Suprapubic skin (tissue), 4 donors: ENCODE results near the gene FUT7. TPM values are rescaled to one million over a fixed set of nuclear protein-coding genes. Genes with fewer than 3 reads are reported as not detected.
A peak's percentile ranks its signal among the peaks of the same experiment; 100 is the strongest.

Experiments
- DNase-seq, 2 donors: peaks; one replicate each; pipeline ENCODE4 v3.0.0-alpha.2; 2019; ENCODE audit warnings: low spot score in 2 of 2
- H3K27ac ChIP-seq: fragments of 200-600 bp; sonication (generic); one replicate; pipeline ENCODE4 v1.5.1; 2019
- H3K27me3 ChIP-seq: fragments of 200-600 bp; sonication (generic); one replicate; pipeline ENCODE4 v1.5.1; 2019
- H3K36me3 ChIP-seq: fragments of 200-600 bp; sonication (generic); one replicate; pipeline ENCODE4 v1.5.1; 2019
- H3K4me1 ChIP-seq: fragments of 200-600 bp; sonication (generic); one replicate; pipeline ENCODE4 v1.5.1; 2019
- H3K4me3 ChIP-seq: fragments of 200-600 bp; sonication (generic); one replicate; pipeline ENCODE4 v1.5.1; 2019; ENCODE audit warnings: mild to moderate bottlenecking
- H3K9me3 ChIP-seq: fragments of 200-600 bp; sonication (generic); one replicate; pipeline ENCODE4 v1.5.1; 2019
- CTCF ChIP-seq, 2 donors: fragments of 200-600 bp in 1 of 2; fragments of 450-650 bp in 1 of 2; sonication (generic) in 1 of 2; IDR thresholded peaks; one replicate each; pipeline ENCODE4 v1.5.1; 2016 to 2019; ENCODE audit warnings: antibody characterized with exemption in 2 of 2, mild to moderate bottlenecking in 1 of 2, moderate library complexity in 1 of 2
- EP300 ChIP-seq: sonication (generic); formaldehyde crosslinking; IDR thresholded peaks from one replicate; pipeline ENCODE4 v1.6.1; 2017; ENCODE audit warnings: antibody characterized with exemption
- POLR2A ChIP-seq, 2 donors: fragments of 450-650 bp; IDR thresholded peaks; one replicate each; pipeline ENCODE4 v1.6.1; 2017; ENCODE audit warnings: antibody characterized with exemption in 2 of 2, mild to moderate bottlenecking in 2 of 2, moderate library complexity in 2 of 2
- POLR2AphosphoS5 ChIP-seq, 3 donors: sonication (generic); formaldehyde crosslinking; IDR thresholded peaks; one replicate each; pipeline ENCODE4 v1.6.1; 2017; ENCODE audit warnings: antibody characterized with exemption in 3 of 3
- WGBS: methylation state at CpG from one replicate; pipeline ENCODE4 v1.1.5; 2018; 5-methylcytosine and 5-hydroxymethylcytosine counted together
- total RNA-seq, 4 donors: library from RNA; depleted of rRNA; stranded (reverse); fragments of >200 nt; gene quantifications; one replicate each; pipeline ENCODE4 v1.1.0, GENCODE V29; 2016

Gene FUT7
- total RNA-seq, 4 donors from 2014 or later: 0.72 TPM; not detected in 3

- H3K4me1 ChIP-seq: peaks cover 52% of the 10 kb centered on the region
- no peak for DNase-seq
- TF ChIP-seq POLR2A (IDR thresholded peaks at IDR 0.05) (no peak), CTCF (IDR thresholded peaks at IDR 0.05) (no peak), POLR2AphosphoS5 (IDR thresholded peaks at IDR 0.05) (no peak), EP300 (no peak)
- H3K9me3 ChIP-seq: no peaks in the 10 kb centered on the region
- no peak overlapping the region for H3K4me3 ChIP-seq
- peaks cover 21% of the 10 kb centered on the region for H3K27me3 ChIP-seq
- no peak overlapping the region for H3K27ac ChIP-seq
- WGBS: 75% methylated on average over 16 of the region's 17 CpGs
- no peaks in the 10 kb centered on the region for H3K36me3 ChIP-seq
Observed at GRCh38 chr9:137056739-137057415, 25.0 kb upstream of the FUT7 start.

- no peak for DNase-seq
- H3K36me3 ChIP-seq: no peaks in the 10 kb centered on the region
- H3K9me3 ChIP-seq: no peaks in the 10 kb centered on the region
- H3K27ac ChIP-seq: peak overlapping the region; percentile 20
- TF ChIP-seq POLR2A (IDR thresholded peaks at IDR 0.05) (no peak), EP300 (no peak), POLR2AphosphoS5 (IDR thresholded peaks at IDR 0.05) (no peak), CTCF (IDR thresholded peaks at IDR 0.05) (no peak)
- peaks cover 29% of the 10 kb centered on the region for H3K27me3 ChIP-seq
- WGBS: 55% methylated on average over 9 of the region's 28 CpGs
- peaks cover 47% of the 10 kb centered on the region for H3K4me1 ChIP-seq
- H3K4me3 ChIP-seq: no peak overlapping the region
Observed at GRCh38 chr9:137055385-137056364, 23.8 kb upstream of the FUT7 start.

GRCh38 chr9:137054932-137055384 lies 23.1 kb upstream of the FUT7 start:
- Histone ChIP-seq H3K4me1 (peaks cover 47% of the 10 kb centered on the region), H3K4me3 (no peak overlapping the region), H3K27ac (peak overlapping the region; percentile 20), H3K36me3 (no peaks in the 10 kb centered on the region), H3K9me3 (no peaks in the 10 kb centered on the region), H3K27me3 (peaks cover 33% of the 10 kb centered on the region)
- TF ChIP-seq CTCF (IDR thresholded peaks at IDR 0.05) (no peak), EP300 (no peak), POLR2AphosphoS5 (IDR thresholded peaks at IDR 0.05) (no peak), POLR2A (IDR thresholded peaks at IDR 0.05) (no peak)
- 69% methylated on average over 5 of the region's 17 CpGs for WGBS
- no peak for DNase-seq

- Histone ChIP-seq H3K27ac (peak within 1 kb of the TSS; percentile 22), H3K4me1 (peaks cover 53% of the 10 kb centered on the region)
Observed at GRCh38 chr9:137053944-137054931, 22.4 kb upstream of the FUT7 start, which contains the start of gene ENTPD2. Gene ENTPD2, minus strand, starts transcription at chr9:137054061. Its CDS starts 64 bp downstream, at chr9:137053997.

More at GRCh38 chr9:137053944-137054931, 22.4 kb upstream of the FUT7 start, which contains the start of gene ENTPD2:
- Histone ChIP-seq H3K9me3 (no peaks in the 10 kb centered on the region), H3K4me3 (peak within 1 kb of the TSS; percentile 62), H3K27me3 (peaks cover 39% of the 10 kb centered on the region), H3K36me3 (no peaks in the 10 kb centered on the region)
- DNase-seq: no peak
- no CpG with 5 or more reads among the region's 90 CpGs for WGBS
- TF ChIP-seq POLR2AphosphoS5 (IDR thresholded peaks at IDR 0.05) (no peak), CTCF (IDR thresholded peaks at IDR 0.05) (no peak), EP300 (no peak), POLR2A (IDR thresholded peaks at IDR 0.05) (no peak)
